Activated naive CD8-positive, alpha-beta T cell treated with anti-CD3 and anti-CD28 coated beads, Interleukin-2, amount 50 U/mL, for 16 hours (primary cell): ENCODE data around the gene GUCD1.
A peak's percentile ranks its signal among the peaks of the same experiment; 100 is the strongest.
"Not testable (repeated sequence)": the region's sequence is repeated elsewhere in the genome, so short reads cannot be mapped to it uniquely, and the experiment has no call there.

Experiments used
- DNase-seq: peaks from one replicate; pipeline ENCODE4 v3.0.0-alpha.2; 2020; ENCODE audit warnings: low read depth, low spot score

The GUCD1 gene

DNA sequence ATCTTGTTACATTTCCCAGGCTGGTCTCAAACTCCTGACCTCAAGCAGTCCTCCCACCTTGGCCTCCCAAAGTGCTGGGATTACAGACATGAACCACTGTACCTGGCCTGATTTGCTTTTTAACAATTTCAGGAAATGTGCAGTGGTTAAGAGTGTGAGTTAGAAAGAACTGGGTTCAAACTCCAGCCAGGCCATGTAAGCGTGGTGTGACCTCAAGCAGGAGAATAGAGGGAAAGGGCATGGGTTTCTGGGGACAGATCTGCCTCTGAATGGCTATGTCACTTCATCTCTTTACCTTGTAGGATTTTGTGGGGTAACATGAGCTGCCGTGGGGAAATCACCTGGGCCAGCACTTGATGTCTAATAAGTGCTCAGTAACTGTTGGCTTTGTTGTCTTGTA, 10.1 kb upstream of the GUCD1 start:
- no peak for DNase-seq

DNA sequence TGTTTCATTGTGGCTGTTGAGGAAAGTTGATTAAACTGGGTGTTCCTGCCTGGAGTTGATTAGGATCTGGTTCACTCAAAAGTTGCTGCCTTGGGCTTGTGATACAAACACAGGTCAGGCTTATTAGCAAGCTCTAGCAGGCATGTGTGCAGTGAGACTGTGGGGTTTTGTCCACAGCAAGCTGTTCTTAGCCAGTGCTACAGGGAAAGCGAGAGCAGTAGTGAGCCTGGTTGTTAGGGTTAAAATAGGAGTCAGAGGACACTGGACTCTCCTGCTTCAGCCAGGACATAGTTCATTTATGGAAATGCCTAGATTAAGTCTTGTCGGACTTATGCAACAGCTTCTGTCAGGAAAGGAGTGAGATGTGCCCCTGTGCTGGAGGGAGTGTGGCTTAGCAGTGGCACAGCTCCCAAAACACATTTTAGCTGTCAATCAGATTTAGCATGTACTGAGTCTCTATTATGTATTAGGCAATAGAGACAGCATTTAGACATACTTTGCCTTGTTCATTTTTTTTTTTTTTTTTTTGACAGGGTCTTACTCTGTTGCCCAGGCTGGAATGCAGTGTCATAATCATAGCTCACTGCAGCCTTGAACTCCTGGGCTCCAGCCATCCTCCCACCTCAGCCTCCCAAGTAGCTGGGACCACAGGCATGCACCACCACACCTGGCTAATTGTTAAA, 9.6 kb upstream of the GUCD1 start:
- DNase-seq = no peak

DNA sequence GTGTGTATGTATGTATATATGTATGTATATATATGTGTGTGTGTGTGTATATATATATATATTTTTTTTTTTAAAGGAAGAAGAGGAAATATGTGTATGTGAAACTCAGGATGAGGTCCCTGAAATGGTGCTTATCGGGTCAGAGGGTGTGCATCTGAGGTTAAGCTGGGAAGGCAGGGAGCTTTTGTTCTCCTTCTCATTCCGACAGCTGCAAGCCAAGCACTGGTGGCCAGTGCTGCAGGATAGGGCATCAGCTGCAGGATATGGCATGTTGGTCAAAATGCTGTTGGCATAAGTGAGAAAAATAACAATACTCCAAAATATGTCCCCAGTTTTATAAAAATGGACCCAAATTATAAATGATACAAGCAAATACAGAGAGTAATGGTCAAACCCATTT, 8.3 kb upstream of the GUCD1 start:
- DNase-seq = no peak

DNA sequence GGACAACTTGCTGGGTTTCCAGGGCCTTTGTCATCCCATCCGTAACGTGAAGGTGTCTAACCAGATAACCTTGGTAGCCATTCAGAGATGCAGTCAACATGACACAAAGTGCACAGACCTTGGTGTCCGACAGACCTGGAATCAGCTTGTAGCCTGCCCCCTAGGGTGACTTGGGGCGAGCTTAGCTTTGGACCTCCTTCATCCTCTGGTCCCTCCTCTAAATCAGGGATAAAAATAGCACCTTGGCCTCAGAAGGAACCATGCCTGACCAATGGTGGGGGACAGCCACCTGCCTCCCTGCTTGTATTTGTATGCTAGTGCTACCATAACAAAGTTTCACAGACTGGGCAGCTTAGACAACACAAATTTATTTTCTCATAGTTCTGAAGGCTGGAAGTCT, 4.5 kb upstream of the GUCD1 start:
- no peak for DNase-seq

DNA sequence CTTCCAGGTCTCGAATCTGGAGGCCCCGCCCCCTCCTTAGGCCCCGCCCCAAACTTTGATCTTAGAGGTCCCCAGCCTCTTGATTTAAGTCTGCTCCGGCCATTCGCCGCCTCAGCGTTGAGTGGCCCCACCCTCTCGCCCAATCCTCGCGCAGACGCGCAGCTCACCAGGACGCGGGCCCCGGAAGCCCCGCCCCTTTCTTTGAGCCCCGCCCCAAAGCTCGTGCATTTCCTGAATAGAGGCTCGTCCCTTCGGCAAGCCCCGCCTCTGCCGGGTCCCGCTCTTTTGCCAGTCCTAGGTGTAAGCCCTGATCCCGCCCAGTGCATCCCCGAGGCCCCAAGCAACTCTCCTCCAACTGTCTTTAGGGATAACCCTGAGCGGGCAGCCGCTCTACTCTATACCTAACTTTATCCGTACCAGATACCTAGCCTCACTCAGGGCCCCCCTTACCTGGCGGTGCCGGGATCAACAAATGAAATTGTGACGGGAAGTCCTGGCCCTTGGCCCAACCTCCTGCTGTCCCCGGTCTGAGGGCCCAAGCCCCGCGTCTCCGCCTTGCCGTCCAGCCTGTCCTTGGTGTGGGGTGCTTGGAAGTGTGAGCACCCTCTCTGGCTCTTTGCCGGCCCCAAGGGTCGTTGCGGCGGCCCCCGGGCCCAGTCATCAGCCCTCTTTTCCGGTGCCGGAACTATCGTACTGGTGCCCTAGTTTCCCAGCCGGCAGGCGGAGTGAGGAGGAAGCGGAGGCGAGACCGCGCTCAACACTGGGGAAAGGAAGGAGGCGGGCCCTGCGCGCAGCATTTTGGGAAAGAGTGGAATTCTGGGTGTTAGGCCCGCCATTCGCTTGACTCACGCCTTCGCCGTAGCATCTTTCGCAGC, 464 bp upstream of the GUCD1 start, which contains the start of gene SNRPD3:
Gene SNRPD3 (plus strand): TSS at position 835 of the 875 bp plus-strand sequence. CDS start 1,676 bp downstream, outside the sequence.
- peak; percentile 100 for DNase-seq

DNA sequence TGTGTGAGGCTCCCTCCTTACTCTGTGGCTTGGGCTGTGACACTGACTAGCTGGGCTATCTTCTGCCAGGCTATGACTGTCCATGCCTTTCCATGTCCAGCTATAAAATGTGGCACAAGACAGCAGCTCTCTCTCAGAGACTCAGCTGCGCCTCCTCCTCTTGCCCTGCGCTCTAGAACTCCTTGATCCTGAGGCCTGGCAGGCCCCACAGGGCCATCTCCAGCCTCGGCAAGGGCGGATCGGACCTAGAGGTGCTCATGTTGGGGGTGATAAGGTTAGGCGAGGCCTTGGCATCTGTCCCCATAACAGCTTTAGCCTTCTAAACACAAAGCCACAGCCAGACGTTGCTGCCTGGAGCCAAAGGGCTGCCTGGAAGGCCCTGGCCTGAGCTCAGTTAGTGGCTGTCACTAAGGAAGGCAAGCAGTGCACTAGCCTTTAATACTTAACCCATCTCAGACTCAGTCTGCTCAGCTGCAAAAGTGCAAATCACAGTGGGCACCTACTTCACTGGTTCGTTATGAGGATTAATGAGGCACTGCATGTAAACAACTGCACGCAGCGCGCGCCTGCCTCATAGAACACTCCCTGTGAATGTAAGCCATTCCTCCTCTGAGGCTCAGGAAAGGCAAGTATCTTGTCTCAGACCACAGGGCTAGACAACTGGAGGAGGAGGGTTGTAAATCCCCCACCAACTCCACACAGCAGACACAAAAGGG, 1.2 kb downstream of the GUCD1 start:
- DNase-seq = no peak

DNA sequence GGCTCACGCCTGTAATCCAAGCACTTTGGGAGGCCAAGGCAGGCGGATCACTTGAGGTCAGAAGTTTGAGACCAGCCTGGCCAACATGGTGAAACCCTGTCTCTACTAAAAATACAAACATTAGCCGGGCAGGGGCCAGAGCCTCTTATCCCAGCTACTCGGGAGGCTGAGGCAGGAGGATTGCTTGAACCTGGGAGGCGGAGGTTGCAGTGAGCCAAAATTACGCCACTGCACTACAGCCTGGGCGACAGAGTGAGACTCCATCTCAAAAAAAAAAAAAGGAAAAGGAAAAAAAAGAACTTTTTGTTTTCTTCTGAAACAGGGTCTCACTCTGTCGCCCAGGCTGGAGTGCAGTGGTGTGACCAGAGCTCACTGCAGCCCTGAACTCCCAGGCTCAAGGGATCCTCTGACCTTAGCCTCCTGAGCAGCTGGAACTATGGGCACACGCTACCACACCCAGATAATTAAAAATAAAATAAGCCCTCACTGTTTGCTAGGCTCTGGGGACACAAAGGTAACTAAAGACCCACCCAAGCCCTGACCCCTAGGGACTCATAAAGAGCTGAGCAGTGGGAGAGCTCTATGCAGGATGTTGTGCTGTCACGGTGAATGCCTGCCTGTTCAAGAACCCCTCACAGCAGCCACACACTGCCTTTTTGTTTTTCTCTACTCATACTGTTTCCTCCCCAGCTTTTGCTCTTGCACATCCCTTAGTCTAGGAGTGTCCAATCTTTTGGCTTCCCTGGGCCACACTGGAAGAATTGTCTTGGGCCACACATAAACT, 2.2 kb downstream of the GUCD1 start:
- not testable (repeated sequence) for DNase-seq

DNA sequence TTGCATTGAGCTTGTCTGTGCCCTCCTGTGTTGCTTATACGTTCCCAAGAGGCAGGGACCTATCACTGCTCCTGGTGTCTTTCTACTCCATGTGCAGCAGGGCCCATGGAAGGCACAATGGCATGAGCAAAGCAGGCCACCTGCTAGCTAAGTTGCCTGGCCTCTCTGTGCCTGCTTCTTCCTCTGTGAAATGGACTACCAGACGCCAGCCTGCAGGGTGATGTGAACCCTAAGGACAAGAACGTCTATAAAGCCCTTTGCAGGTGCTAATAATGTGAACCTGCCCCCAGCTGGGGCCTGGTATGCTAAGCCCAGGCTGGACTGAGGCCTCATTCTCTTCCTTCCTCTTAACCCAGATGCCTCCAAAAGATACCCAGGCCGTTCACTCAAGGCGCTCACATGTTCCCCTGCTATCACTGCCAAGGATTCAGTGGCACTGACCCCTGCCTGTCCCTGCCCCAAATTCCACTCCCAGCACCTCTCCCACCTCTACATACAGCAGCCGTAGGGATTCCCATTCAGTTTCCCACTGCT, 4.0 kb downstream of the GUCD1 start:
- no peak for DNase-seq

DNA sequence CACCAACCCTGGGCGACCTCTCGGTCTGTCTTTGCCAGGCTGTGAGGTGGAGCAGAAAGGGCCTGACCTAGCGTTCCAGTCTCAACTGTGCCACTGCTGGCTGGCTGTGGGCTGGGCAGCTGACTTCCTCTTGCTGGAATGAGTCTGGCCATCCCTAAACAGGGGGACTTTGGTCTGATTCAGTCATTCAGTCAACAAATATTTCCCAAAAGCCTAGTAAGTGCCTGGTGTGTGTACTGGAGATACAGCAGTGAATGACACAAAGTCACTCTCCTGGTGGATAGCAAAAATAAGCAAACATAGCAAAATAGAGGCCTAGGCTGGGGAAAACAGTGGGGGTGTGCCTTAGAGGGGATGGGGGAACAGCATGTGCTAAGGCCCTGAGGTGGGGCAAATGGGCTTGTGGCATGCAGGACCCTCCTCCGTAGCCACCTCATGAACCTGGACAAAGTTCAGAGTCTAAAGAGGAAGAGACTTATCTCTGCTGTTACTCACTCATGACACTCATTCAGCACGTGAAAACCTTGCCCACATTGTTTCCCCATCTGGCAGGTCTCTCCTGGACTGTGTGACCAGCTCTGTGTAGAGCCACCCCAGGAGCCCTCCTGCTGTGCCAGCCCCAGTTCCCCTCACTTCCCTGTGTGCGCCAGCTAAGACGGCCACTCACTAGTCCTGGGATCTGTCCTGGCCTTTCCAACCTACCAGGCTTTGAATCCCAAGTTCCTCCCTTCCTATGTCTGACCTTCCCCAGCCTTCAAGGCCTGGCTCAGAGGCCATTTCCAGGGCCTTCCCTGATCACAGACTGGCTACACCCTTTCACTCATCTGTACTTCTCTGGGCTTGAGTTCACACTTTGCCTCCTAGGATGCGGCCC, 4.7 kb downstream of the GUCD1 start:
- no peak for DNase-seq

DNA sequence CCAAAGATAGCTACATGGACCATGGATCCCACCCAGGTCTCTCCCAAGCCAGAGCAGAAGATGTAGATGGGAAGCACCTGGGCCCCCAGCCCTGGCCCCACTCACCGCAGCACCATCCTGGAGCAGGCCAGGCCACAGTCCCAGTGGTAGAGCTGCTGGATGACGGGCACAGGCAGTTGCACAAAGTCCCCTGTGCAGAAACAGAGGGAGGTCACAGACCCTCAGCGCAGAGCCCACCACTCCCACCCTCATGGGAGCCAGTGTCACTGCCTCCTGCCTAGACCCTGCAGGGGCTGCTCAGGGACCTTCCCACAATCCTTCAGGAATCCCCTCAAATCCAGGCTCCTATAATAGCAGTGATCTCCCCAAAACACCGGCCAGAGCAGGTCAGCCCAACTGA, 6.1 kb downstream of the GUCD1 start:
- DNase-seq = no peak

DNA sequence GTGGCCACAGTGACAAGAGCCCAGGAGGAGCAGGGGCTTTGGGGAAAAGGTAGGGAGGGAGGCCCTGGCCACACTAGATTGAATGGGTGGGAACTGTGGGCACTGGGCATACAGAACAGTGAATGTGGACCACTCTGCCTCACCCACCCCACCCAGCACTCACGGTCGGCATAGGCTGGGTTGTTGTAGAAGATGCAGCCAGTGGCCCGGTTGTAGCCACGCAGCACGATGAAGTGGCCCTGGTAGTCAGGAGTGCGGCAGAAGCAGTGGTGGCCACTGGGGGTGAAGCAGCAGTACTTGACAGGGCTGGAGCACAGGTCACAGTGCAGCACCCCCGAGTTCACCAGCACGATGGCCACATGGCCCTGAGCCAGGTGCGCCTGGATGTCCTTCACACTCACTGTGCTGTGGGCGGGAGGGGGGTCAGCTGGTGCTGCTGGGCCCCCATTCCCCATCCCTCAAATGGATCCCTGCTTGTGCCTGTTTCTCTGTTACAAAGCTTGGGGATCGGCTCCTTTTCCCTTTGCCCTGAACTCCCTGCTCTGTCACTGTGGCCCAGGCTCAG, 11.2 kb downstream of the GUCD1 start:
- no peak for DNase-seq

DNA sequence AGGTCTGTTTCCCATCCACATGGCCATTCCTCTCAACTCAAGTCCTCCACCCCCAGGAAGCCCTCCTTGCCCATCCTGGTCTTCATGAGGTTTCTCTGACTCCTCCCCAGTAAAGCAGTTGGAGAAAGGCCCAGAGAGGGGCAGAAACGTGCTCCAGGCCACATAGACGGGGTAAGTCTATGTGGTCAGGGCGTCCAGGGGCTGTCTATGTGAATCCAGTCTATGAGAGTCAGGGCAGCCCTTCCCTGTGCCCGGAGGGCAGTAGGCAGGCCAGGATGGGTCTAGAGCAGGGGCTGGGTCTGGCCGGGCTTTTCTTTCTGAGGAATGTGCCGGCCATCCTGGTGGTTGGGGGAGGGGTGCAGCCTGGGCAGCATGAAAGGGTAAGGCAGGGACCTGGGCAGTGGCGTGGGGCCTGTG, 11.7 kb downstream of the GUCD1 start:
- DNase-seq = no peak

DNA sequence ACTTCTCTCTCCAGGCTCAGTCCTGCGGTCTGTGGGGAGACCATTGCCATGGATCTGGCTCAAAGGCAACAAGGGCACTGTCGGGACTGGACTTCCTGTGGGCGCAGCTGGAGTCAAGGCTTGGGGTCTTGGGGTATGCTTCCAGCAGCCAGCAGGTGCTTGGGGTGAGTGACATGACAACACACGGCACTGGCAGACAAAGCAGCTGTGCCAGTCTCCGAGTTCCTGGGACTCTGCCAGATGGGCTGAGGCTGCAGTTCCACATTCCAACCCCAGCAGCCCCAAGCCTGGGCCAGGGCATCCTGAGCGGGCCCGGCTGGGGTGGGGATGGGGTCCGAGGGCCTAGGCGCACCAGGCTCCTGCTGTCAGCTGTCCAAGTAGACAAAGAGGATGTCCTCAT, 12.3 kb downstream of the GUCD1 start:
- DNase-seq = no peak

DNA sequence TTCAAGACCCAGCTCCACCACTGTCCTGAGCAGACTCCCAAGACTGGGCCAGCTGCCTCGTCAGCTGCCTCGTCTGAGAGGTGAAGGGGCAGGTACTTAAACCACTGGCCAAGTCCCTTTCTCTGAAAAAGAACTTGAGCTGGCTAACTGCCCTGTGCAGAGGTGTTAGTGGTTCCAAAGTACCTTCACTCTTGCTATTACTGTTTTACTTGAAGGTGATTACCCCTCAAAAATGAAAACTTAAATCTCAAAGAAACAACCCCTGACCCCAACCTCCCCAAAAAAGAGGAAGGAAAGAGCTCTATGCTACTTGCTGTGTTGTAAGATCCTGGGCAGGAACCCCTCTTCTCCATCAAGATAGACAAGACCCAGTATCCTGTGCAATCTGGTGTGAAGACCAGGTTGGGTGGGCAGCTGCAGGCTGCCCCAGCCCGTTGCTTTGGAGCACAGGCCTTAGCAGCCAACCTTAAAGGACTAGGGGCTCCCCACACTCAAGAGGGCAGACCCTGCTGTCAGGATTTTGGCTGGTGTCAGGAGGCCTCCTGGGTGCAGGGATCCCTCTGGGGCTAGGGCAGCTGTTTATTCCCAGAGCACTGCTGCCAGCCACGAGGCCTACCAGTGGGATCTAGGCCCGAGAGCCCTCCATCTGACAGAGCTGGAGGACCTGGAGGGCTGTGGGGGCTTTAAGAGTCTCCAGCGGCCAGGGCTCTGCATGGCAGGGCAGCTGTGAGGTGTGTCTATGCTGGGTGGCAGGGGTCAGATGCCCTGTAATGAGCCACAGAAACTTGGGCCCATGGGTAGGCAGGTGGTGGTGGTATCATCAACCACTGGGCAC, 13.0 kb downstream of the GUCD1 start:
- DNase-seq = no peak

DNA sequence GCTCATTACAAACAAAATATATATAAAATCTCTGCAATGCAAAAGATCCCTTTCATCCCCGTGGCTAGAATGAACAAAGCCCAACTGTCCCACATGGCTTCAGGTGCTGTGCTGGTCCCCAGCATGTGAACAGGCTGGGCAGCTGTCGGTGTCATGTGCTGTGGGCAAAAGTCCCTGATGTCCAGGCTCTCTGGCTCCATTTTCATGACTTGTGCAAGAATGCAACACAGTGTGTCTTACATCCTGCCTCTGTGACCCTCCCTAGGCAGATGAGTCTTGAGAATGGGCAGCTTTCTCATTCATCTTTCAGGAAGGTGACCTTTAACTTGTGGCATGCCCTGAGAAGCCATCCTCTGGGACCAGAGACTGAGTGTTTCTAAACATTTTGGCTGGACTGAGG, 14.5 kb downstream of the GUCD1 start:
- no peak for DNase-seq

DNA sequence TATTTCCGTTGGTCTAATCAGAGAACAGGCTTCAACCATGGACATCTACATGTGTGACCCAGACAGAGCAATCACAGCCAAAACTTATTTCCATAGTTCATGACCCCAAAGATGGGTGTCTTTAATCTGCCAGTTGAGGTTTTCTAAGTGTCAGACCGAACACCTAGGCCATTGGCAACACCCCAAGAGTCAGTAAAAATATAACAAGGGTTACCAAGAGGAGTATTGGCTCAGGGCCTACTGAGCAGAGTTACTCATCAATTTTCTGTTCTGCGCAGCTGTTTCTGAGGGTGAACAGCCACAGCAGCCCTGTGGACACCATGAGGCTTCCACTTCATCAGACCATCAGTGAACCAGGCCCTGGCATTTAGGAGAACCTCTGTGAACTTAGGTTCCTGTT, 18.8 kb downstream of the GUCD1 start:
- no peak for DNase-seq

DNA sequence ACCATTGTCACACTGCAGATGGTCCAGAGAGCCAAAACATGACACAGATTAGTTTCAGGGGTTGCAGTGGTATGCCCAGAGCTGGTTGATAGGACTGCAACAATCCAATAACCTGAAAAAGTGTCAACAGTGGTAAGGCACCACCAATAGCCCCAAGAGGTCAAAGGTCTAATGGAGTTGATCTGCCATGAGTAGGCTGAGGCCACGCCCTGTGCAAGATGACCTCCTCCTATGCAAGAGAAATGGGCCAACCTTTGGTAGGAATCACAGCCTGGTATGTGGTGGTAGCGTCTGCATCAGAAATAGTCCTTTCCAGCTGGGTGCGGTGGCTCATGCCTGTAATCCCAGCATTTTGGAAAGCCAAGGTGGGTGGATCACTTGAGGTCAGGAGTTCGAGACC, 19.6 kb downstream of the GUCD1 start:
- DNase-seq = no peak

DNA sequence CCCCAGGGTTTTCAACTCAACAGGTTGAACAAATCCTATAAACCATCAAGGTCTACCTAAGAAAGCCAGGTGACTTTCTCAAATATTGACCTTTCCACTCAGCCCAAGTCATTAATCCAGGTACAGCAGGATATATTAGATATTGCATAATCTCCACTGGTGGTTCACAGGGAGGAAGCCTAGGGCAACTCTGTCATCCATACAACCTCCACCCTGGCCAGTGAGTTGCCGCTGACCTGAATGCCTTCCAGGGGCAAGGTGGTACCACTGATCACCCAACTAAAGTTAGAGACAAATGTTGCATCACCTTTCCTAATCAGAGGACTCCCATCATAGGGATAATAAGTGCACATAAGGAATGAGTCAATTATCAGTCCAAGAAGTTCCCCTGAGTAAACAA, 22.9 kb downstream of the GUCD1 start:
- DNase-seq = no peak

DNA sequence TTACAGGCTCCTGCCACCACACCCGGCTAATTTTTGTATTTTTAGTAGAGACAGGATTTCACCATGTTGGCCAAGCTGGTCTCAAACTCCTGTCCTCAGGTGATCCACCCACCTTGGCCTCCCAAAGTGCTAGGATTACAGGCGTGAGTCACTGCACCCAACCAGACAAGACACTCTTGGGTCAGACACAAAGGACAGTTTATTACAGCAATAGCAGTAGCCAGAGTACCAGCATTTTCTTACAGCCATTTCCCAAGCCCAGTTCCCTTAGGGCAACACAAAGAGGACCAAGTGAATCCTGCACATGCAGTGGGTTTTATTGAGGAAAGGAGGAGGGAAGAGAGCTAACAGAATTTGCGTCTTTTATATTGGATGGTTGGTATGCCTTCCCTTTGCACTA, 24.0 kb downstream of the GUCD1 start:
- not testable (repeated sequence) for DNase-seq
